Osteoblast (primary cell): ENCODE results near the gene EDDM3A. TPM values are rescaled to one million over a fixed set of nuclear protein-coding genes. Genes with fewer than 3 reads are reported as not detected.

Experiments
- DNase-seq: peaks from one replicate; pipeline ENCODE4 v3.0.0; 2011; ENCODE audit warnings: low spot score, mixed read lengths; ENCODE audit not compliant: insufficient read length; ENCODE audit errors: missing footprints
- H2AFZ ChIP-seq: 2 replicates; pipeline ENCODE4 v1.6.0; 2011; ENCODE audit warnings: mild to moderate bottlenecking, low read length
- H3K27ac ChIP-seq: 2 replicates; pipeline ENCODE4 v1.5.1; 2011; ENCODE audit warnings: mild to moderate bottlenecking, low read depth, low read length, moderate library complexity
- H3K27me3 ChIP-seq: 2 replicates; pipeline ENCODE4 v1.6.0; 2012; ENCODE audit warnings: mild to moderate bottlenecking, control low read depth, inconsistent platforms, low read length, moderate library complexity; ENCODE audit not compliant: insufficient read depth
- H3K36me3 ChIP-seq: 2 replicates; pipeline ENCODE4 v1.5.1; 2011; ENCODE audit warnings: mild to moderate bottlenecking, low read length, control low read depth, moderate library complexity; ENCODE audit not compliant: insufficient read depth
- H3K4me1 ChIP-seq: 2 replicates; pipeline ENCODE4 v1.5.1; 2011; ENCODE audit warnings: mild to moderate bottlenecking, low read length, control low read depth, moderate library complexity; ENCODE audit not compliant: insufficient read depth
- H3K4me2 ChIP-seq: 2 replicates; pipeline ENCODE4 v1.6.0; 2011; ENCODE audit warnings: mild to moderate bottlenecking, low read length; ENCODE audit not compliant: insufficient read depth
- H3K4me3 ChIP-seq: fragments of 200-600 bp; sonication (generic); 3 replicates; pipeline ENCODE4 v1.5.1; 2012; ENCODE audit warnings: mild to moderate bottlenecking, low read length, inconsistent platforms; ENCODE audit not compliant: insufficient read depth
- H3K79me2 ChIP-seq: 2 replicates; pipeline ENCODE4 v1.6.0; 2012; ENCODE audit warnings: mild to moderate bottlenecking, low read length, control low read depth, inconsistent platforms; ENCODE audit not compliant: insufficient read depth
- H3K9me3 ChIP-seq: 2 replicates; pipeline ENCODE4 v1.5.1; 2011; ENCODE audit warnings: low read depth, low read length, control low read depth
- H4K20me1 ChIP-seq: 2 replicates; pipeline ENCODE4 v1.6.0; 2012; ENCODE audit warnings: mild to moderate bottlenecking, low read length, control low read depth; ENCODE audit not compliant: insufficient read depth
- total RNA-seq: library from RNA; depleted of rRNA; stranded (reverse); fragments of >200 nt; gene quantifications from 2 replicates; pipeline ENCODE4 v1.2.3, GENCODE V29; 2012
- TF ChIP-seq, protein P1 (sequence below): IDR thresholded peaks from 2 replicates; pipeline ENCODE4 v1.5.1; 2011; ENCODE audit warnings: mild to moderate bottlenecking, low read depth, low read length, moderate library complexity; ENCODE audit errors: extremely low read depth

Gene EDDM3A
- total RNA-seq, 1 donor: not detected

DNA sequence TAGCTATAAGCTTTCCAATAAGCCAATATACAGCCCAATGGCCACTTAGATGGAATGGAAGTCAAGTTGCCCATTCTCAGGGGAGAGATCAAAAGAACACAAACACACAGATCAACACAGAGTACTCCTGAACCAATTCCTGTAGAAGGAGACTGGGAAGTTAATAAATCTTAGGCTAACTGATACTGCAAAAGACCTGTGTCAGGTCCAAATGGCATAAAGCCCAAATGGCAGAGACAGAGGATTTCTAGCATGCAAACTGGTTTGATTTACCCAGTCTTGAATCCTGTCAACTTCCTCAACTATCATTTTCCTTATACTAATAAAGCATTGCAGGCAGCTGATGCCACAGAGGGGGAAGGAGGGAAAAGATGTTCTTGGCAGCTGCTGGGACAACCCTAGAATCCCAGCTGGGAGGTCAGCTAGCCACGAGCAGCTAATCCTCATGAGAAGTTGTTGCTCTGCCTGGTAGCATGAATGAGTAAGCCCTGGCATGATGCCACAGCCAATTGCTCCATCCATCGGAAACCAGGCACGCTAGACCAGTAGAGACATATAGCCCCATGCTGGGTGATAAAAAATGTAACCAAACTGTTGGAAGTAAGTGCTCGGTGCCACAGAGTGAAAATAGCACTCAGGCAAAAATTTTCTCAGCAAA is 31.0 kb upstream of the EDDM3A start:
- DNase-seq: peak; percentile 52
- no peaks in the 10 kb centered on the region for H3K79me2 ChIP-seq
- TF ChIP-seq, protein P1, sequence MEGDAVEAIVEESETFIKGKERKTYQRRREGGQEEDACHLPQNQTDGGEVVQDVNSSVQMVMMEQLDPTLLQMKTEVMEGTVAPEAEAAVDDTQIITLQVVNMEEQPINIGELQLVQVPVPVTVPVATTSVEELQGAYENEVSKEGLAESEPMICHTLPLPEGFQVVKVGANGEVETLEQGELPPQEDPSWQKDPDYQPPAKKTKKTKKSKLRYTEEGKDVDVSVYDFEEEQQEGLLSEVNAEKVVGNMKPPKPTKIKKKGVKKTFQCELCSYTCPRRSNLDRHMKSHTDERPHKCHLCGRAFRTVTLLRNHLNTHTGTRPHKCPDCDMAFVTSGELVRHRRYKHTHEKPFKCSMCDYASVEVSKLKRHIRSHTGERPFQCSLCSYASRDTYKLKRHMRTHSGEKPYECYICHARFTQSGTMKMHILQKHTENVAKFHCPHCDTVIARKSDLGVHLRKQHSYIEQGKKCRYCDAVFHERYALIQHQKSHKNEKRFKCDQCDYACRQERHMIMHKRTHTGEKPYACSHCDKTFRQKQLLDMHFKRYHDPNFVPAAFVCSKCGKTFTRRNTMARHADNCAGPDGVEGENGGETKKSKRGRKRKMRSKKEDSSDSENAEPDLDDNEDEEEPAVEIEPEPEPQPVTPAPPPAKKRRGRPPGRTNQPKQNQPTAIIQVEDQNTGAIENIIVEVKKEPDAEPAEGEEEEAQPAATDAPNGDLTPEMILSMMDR: no peak
- H3K27me3 ChIP-seq: peaks cover 11% of the 10 kb centered on the region
- H4K20me1 ChIP-seq: no peaks in the 10 kb centered on the region
- no peak overlapping the region for H2AFZ ChIP-seq
- no peak overlapping the region for H3K4me3 ChIP-seq
- H3K27ac ChIP-seq: no peak overlapping the region
- H3K4me1 ChIP-seq: peaks cover 9% of the 10 kb centered on the region
- no peak overlapping the region for H3K4me2 ChIP-seq
- no peaks in the 10 kb centered on the region for H3K36me3 ChIP-seq
- no peaks in the 10 kb centered on the region for H3K9me3 ChIP-seq

DNA sequence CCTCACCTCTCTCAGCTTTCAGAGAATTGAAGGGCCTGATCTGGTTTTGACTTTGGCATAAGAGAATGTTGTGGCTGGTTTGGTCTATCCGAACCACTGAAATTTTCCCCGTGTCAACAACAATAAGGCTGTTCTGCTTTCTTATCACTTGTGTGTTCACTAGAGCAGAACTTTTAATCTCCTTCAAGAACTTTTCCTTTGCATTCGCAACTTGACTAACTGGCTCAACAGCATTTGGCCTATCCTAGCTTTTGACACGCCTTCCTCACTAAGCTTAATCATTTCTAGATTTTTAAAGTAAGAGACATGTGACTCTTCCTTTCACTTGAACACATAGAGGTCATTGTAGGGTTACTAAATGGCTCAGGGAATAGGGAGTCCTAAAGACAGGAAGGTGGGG is 25.9 kb upstream of the EDDM3A start:
- H2AFZ ChIP-seq: no peak overlapping the region
- no peak overlapping the region for H3K27ac ChIP-seq
- H3K27me3 ChIP-seq: peaks cover 20% of the 10 kb centered on the region
- H3K36me3 ChIP-seq: no peaks in the 10 kb centered on the region
- peaks cover 4% of the 10 kb centered on the region for H3K4me1 ChIP-seq
- H3K4me3 ChIP-seq: no peak overlapping the region
- H3K4me2 ChIP-seq: no peak overlapping the region
- H3K79me2 ChIP-seq: no peaks in the 10 kb centered on the region
- no peaks in the 10 kb centered on the region for H4K20me1 ChIP-seq
- TF ChIP-seq, protein P1: no peak
- DNase-seq: no peak
- H3K9me3 ChIP-seq: no peaks in the 10 kb centered on the region

DNA sequence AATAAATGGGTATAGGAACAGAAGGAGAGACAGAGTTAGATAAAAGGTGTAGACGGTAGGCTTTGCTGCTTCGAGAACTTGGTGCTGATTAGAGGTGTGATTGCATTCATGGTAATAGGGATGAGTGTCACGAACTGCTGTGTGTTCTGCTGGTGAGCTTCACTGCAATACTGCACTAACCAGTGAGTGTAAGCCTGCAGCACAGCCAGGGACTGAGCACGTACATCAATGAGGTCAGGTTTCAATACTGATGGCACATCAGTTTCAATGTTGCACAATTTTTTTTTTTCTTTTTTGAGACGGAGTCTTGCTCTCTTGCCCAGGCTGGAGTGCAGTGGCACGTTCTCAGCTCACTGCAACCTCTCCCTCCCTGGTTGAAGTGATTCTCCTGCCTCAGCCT is 24.9 kb upstream of the EDDM3A start:
- DNase-seq: no peak
- Histone ChIP-seq H3K27me3 (peaks cover 20% of the 10 kb centered on the region), H3K4me1 (no peaks in the 10 kb centered on the region), H3K9me3 (no peaks in the 10 kb centered on the region), H2AFZ (no peak overlapping the region), H3K27ac (no peak overlapping the region), H3K4me3 (no peak overlapping the region), H3K4me2 (no peak overlapping the region), H4K20me1 (no peaks in the 10 kb centered on the region), H3K36me3 (no peaks in the 10 kb centered on the region), H3K79me2 (no peaks in the 10 kb centered on the region)
- TF ChIP-seq, protein P1: no peak

DNA sequence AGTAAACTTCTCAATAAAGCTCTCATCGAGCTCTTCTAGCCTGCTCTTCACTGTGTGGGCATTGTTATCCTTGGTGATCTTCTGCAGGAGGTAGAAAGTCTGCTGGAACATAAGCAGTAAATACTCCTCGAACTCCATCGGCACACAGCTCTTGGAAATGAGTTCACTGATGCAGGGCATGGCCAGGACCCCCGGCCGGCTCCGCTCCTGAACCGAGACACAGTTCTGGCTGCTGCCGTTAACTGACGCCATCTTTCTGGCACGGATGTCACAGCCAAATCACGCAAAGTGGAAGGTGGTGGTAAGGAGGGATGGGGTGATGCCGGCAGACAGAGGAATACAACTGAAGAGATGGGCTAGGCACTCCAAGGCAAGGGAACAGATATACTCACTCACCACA is 23.7 kb upstream of the EDDM3A start:
- H3K27ac ChIP-seq: no peak overlapping the region
- H4K20me1 ChIP-seq: no peaks in the 10 kb centered on the region
- H3K36me3 ChIP-seq: no peaks in the 10 kb centered on the region
- no peaks in the 10 kb centered on the region for H3K9me3 ChIP-seq
- no peaks in the 10 kb centered on the region for H3K4me1 ChIP-seq
- peak; percentile 11 for DNase-seq
- no peak overlapping the region for H2AFZ ChIP-seq
- H3K27me3 ChIP-seq: peaks cover 20% of the 10 kb centered on the region
- H3K4me2 ChIP-seq: no peak overlapping the region
- no peaks in the 10 kb centered on the region for H3K79me2 ChIP-seq
- TF ChIP-seq, protein P1: no peak
- H3K4me3 ChIP-seq: no peak overlapping the region
